ENCODE results near the gene GNAI2.
"Not testable (repeated sequence)": the region's sequence is repeated elsewhere in the genome, so short reads cannot be mapped to it uniquely, and the experiment has no call there.

DNA sequence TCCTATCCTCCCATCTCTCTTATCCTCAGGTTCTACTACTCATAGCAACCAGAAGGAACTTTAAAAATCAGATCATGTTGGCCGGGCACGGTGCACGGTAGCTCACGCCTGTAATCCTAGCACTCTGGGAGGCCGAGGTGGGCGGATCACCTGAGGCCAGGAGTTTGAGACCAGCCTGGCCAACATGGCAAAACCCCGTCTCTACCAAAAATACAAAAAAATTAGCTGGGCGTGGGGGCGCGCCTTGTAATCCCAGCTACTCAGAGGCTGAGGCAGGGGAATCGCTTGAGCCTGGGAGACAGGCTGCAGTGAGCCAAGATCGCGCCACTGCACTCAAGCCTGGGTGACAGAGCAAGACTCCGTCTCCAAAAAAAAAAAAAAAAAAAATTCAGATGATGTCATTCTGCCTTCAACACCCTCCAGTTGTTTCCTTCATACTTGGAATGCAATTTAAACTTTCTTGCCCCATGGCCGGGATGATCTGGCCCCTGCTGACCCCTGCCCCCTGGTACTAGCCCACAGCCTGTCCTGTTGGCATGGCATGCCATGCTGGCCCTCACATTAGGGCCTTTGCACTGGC, 7.7 kb upstream of the GNAI2 start:
- not testable (repeated sequence) for TF ChIP-seq LEF1 (IDR thresholded peaks at IDR 0.05; ENCODE audit: borderline replicate concordance); BHLHE40 (IDR thresholded peaks at IDR 0.05; ENCODE audit: borderline replicate concordance); ARNT (IDR thresholded peaks at IDR 0.05); FOXA1 (IDR thresholded peaks at IDR 0.05); SP1 (IDR thresholded peaks at IDR 0.05); NFRKB (IDR thresholded peaks at IDR 0.05); FOXM1 (IDR thresholded peaks at IDR 0.05; ENCODE audit: borderline replicate concordance); FOXK2 (IDR thresholded peaks at IDR 0.05); HDGF (IDR thresholded peaks at IDR 0.05; ENCODE audit: borderline replicate concordance); SUZ12 (IDR thresholded peaks at IDR 0.05); TARDBP (IDR thresholded peaks at IDR 0.05)
- TF ChIP-seq, protein P1, sequence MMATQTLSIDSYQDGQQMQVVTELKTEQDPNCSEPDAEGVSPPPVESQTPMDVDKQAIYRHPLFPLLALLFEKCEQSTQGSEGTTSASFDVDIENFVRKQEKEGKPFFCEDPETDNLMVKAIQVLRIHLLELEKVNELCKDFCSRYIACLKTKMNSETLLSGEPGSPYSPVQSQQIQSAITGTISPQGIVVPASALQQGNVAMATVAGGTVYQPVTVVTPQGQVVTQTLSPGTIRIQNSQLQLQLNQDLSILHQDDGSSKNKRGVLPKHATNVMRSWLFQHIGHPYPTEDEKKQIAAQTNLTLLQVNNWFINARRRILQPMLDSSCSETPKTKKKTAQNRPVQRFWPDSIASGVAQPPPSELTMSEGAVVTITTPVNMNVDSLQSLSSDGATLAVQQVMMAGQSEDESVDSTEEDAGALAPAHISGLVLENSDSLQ (IDR thresholded peaks at IDR 0.05): not testable (repeated sequence)
